NT2/D1 (cell line): ENCODE data around the gene SLC25A23.

ENCODE experiments used
- YY1 ChIP-seq: IDR thresholded peaks from 2 replicates; pipeline ENCODE4 v1.6.1; 2011; ENCODE audit not compliant: insufficient read length, insufficient read depth
- ZNF274 ChIP-seq: IDR thresholded peaks from 2 replicates; pipeline ENCODE4 v1.6.1; 2011; ENCODE audit warnings: mild to moderate bottlenecking, low read depth, low read length

GRCh38 chr19:6446452-6446851, 13.1 kb downstream of the SLC25A23 start:
- no peak for TF ChIP-seq ZNF274
- TF ChIP-seq YY1: no peak
